ENCODE data around the gene PNRC1. TPM values are rescaled to one million over a fixed set of nuclear protein-coding genes. Genes with fewer than 3 reads are reported as not detected.

The PNRC1 gene
- total and polyA plus RNA-seq, 2 experiments from 2014 or later: 35.0 to 38.6 TPM

- Histone ChIP-seq H3K27me3 (ENCODE audit: insufficient read depth) (no peaks in the 10 kb centered on the region), H3K79me2 (replicated peaks; ENCODE audit: insufficient read depth) (no peaks in the 10 kb centered on the region), H4K20me1 (replicated peaks; ENCODE audit: insufficient read depth) (no peaks in the 10 kb centered on the region), H2AFZ (no peak overlapping the region), H3K36me3 (ENCODE audit: insufficient read depth) (no peaks in the 10 kb centered on the region), H3K4me1 (ENCODE audit: insufficient read depth) (no peaks in the 10 kb centered on the region), H3K4me3 (no peak overlapping the region), H3K27ac (ENCODE audit: low read depth) (no peak overlapping the region), H3K4me2 (no peak overlapping the region), H3K9me2 (ENCODE audit: insufficient read depth) (no peaks in the 10 kb centered on the region), H3F3A (replicated peaks; ENCODE audit: low read depth) (no peaks in the 10 kb centered on the region)
- ATAC-seq: no peak
- Mint-ChIP-seq H3K9me3 (no peaks in the 10 kb centered on the region), H3K4me3 (no peak overlapping the region), H3K27ac (no peak overlapping the region), H3K36me3 (ENCODE audit: low read depth) (peaks cover 2% of the 10 kb centered on the region; the same call in 2 of the 3 replicates), H3K4me1 (no peaks in the 10 kb centered on the region), H3K27me3 (ENCODE audit: insufficient read depth, low read depth, poor library complexity) (no peaks in the 10 kb centered on the region)
- no peak for TF ChIP-seq ZNF114 (CRISPR knock-in tag; IDR thresholded peaks at IDR 0.05)
- TF ChIP-seq POLR2AphosphoS5 (IDR thresholded peaks at IDR 0.05; ENCODE audit: low read depth): no peak
- no peak for TF ChIP-seq REST (IDR thresholded peaks at IDR 0.05; ENCODE audit: unreplicated experiment)
- TF ChIP-seq ZNF462 (CRISPR knock-in tag; IDR thresholded peaks at IDR 0.05): no peak
- TF ChIP-seq JUNB (IDR thresholded peaks at IDR 0.05; ENCODE audit: unreplicated experiment): no peak
- TF ChIP-seq, protein P1, sequence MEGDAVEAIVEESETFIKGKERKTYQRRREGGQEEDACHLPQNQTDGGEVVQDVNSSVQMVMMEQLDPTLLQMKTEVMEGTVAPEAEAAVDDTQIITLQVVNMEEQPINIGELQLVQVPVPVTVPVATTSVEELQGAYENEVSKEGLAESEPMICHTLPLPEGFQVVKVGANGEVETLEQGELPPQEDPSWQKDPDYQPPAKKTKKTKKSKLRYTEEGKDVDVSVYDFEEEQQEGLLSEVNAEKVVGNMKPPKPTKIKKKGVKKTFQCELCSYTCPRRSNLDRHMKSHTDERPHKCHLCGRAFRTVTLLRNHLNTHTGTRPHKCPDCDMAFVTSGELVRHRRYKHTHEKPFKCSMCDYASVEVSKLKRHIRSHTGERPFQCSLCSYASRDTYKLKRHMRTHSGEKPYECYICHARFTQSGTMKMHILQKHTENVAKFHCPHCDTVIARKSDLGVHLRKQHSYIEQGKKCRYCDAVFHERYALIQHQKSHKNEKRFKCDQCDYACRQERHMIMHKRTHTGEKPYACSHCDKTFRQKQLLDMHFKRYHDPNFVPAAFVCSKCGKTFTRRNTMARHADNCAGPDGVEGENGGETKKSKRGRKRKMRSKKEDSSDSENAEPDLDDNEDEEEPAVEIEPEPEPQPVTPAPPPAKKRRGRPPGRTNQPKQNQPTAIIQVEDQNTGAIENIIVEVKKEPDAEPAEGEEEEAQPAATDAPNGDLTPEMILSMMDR (conservative IDR thresholded peaks at IDR 0.05; ENCODE audit: low read depth in 2 of 2): no peak
- TF ChIP-seq CREB1 (CRISPR knock-in tag; IDR thresholded peaks at IDR 0.05; ENCODE audit: low read depth): no peak
- TF ChIP-seq NANOG (IDR thresholded peaks at IDR 0.05; ENCODE audit: borderline replicate concordance): no peak
- no peak for TF ChIP-seq EZH2 (IDR thresholded peaks at IDR 0.05; ENCODE audit: low read depth, unreplicated experiment)
- TF ChIP-seq STAT1 (IDR thresholded peaks at IDR 0.05; ENCODE audit: unreplicated experiment): no peak
- DNase-seq (ENCODE audit: low spot score): no peak
These were observed 29.7 kb downstream of the PNRC1 start for GRCh38 chr6:89110284-89110683.

Data from GM23338 (cell line).